Activated naive CD4-positive, alpha-beta T cell treated with anti-CD3 and anti-CD28 coated beads for 36 hours (primary cell): ENCODE data around the gene MFAP4. TPM values are rescaled to one million over a fixed set of nuclear protein-coding genes. Genes with fewer than 3 reads are reported as not detected.

Source experiments
- CTCF ChIA-PET: fragments of 350-600 bp; sonication (Branson Sonifier 250); formaldehyde crosslinking; loops from one replicate; lab custom pipeline; 2021; ENCODE audit warnings: antibody characterized with exemption; lab: Charles Lee
- DNase-seq: peaks from one replicate; pipeline ENCODE4 v3.0.0-alpha.2; 2020
- H3K27ac Mint-ChIP-seq: one replicate; pipeline ENCODE4 v1.8.0; 2021; ENCODE audit warnings: mild to moderate bottlenecking, mixed read lengths
- H3K27me3 Mint-ChIP-seq: one replicate; pipeline ENCODE4 v1.8.0; 2021; ENCODE audit warnings: low read depth, mixed read lengths
- H3K36me3 Mint-ChIP-seq: one replicate; pipeline ENCODE4 v1.8.0; 2021; ENCODE audit warnings: low read depth, mixed read lengths
- H3K4me1 Mint-ChIP-seq: one replicate; pipeline ENCODE4 v1.8.0; 2021; ENCODE audit warnings: low read depth, mixed read lengths
- H3K4me3 Mint-ChIP-seq: one replicate; pipeline ENCODE4 v1.8.0; 2021; ENCODE audit warnings: mild to moderate bottlenecking, moderate library complexity, mixed read lengths
- H3K9me3 Mint-ChIP-seq: one replicate; pipeline ENCODE4 v1.8.0; 2021; ENCODE audit warnings: mixed read lengths
- intact Hi-C: fragments of 100-400 bp; cut with micrococcal nuclease; formaldehyde crosslinking; loops from one replicate; pipeline ENCODE4 v1.15.1; 2023
- total RNA-seq, 2 experiments: library from RNA; stranded (reverse); gene quantifications; one replicate each; pipeline ENCODE4 v1.2.3, GENCODE V29; 2021

MFAP4 gene
- total RNA-seq, 2 experiments from 2014 or later, result not detected

GRCh38 chr17:19390951-19391350 lies 4.0 kb upstream of the MFAP4 start:
- H3K27me3 Mint-ChIP-seq, result no peaks in the 10 kb centered on the region
- H3K36me3 Mint-ChIP-seq, result no peaks in the 10 kb centered on the region
- intact Hi-C loops, result no loop called here
- H3K9me3 Mint-ChIP-seq, result no peaks in the 10 kb centered on the region
- CTCF ChIA-PET, result no interaction called here
- H3K4me3 Mint-ChIP-seq, result no peak overlapping the region
- H3K4me1 Mint-ChIP-seq, result no peaks in the 10 kb centered on the region
- DNase-seq, result no peak
- no peak overlapping the region for H3K27ac Mint-ChIP-seq

GRCh38 chr17:19388791-19389785 lies 2.1 kb upstream of the MFAP4 start:
- Mint-ChIP-seq H3K4me3 (no peak overlapping the region), H3K27ac (no peak overlapping the region), H3K4me1 (no peaks in the 10 kb centered on the region), H3K36me3 (no peaks in the 10 kb centered on the region), H3K9me3 (no peaks in the 10 kb centered on the region), H3K27me3 (no peaks in the 10 kb centered on the region)
- DNase-seq, result no peak
- intact Hi-C loops, result no loop called here
- CTCF ChIA-PET, result interaction anchor here (1.0 to 1.4 kb wide), 3 partner anchors 11 to 59 kb away, joined by 3 to 5 read pairs (median 3); partner anchors contain the start of genes B9D1 and MAPK7

GRCh38 chr17:19387921-19388521 lies 1.0 kb upstream of the MFAP4 start:
- DNase-seq, result no peak
- H3K4me3 Mint-ChIP-seq, result no peak overlapping the region
- H3K27ac Mint-ChIP-seq, result no peak overlapping the region

GRCh38 chr17:19386051-19386929 lies 700 bp downstream of the MFAP4 start:
- Mint-ChIP-seq H3K4me3 (no peak overlapping the region), H3K4me1 (no peaks in the 10 kb centered on the region), H3K27me3 (no peaks in the 10 kb centered on the region), H3K36me3 (peaks cover 2% of the 10 kb centered on the region), H3K9me3 (no peaks in the 10 kb centered on the region), H3K27ac (no peak overlapping the region)
- DNase-seq, result no peak
- CTCF ChIA-PET, result interaction anchor here (0.8 kb wide), 1 partner anchor 21 kb away, joined by 3 read pairs; no protein-coding TSS in a partner anchor
- intact Hi-C loops, result no loop called here

More at GRCh38 chr17:19387921-19388521, 1.0 kb upstream of the MFAP4 start:
- Mint-ChIP-seq H3K27me3 (no peaks in the 10 kb centered on the region), H3K4me1 (no peaks in the 10 kb centered on the region), H3K36me3 (peaks cover 1% of the 10 kb centered on the region), H3K9me3 (no peaks in the 10 kb centered on the region)
- intact Hi-C loops, result no loop called here
- CTCF ChIA-PET, result interaction anchor here (1.0 kb wide), 1 partner anchor 10 kb away, joined by 3 read pairs; the partner anchor contains the start of gene MAPK7

GRCh38 chr17:19385521-19385983 lies 1.4 kb downstream of the MFAP4 start:
- DNase-seq, result no peak
- no peak overlapping the region for H3K4me3 Mint-ChIP-seq
- H3K27me3 Mint-ChIP-seq, result no peaks in the 10 kb centered on the region
- intact Hi-C loops, result no loop called here
- peaks cover 8% of the 10 kb centered on the region for H3K36me3 Mint-ChIP-seq
- CTCF ChIA-PET, result interaction anchor here (0.6 to 0.8 kb wide), 3 partner anchors 12 to 261 kb away, joined by 3 read pairs; no protein-coding TSS in a partner anchor
- H3K9me3 Mint-ChIP-seq, result no peaks in the 10 kb centered on the region
- H3K4me1 Mint-ChIP-seq, result no peaks in the 10 kb centered on the region
- H3K27ac Mint-ChIP-seq, result no peak overlapping the region

- H3K27me3 Mint-ChIP-seq, result no peaks in the 10 kb centered on the region
- CTCF ChIA-PET, result interaction anchor here (0.6 to 0.8 kb wide), 2 partner anchors 13 to 262 kb away, joined by 3 read pairs; no protein-coding TSS in a partner anchor
- DNase-seq, result no peak
- no peaks in the 10 kb centered on the region for H3K9me3 Mint-ChIP-seq
- H3K4me3 Mint-ChIP-seq, result no peak overlapping the region
- intact Hi-C loops, result no loop called here
- H3K27ac Mint-ChIP-seq, result no peak overlapping the region
- H3K4me1 Mint-ChIP-seq, result no peaks in the 10 kb centered on the region
- peaks cover 10% of the 10 kb centered on the region for H3K36me3 Mint-ChIP-seq
These were observed 2.1 kb downstream of the MFAP4 start for GRCh38 chr17:19384723-19385391.

GRCh38 chr17:19383681-19384470 lies 3.1 kb downstream of the MFAP4 start:
- no peaks in the 10 kb centered on the region for H3K9me3 Mint-ChIP-seq
- CTCF ChIA-PET, result no interaction called here
- H3K4me3 Mint-ChIP-seq, result no peak overlapping the region
- H3K27ac Mint-ChIP-seq, result no peak overlapping the region
- intact Hi-C loops, result no loop called here
- no peak for DNase-seq
- H3K36me3 Mint-ChIP-seq, result peaks cover 13% of the 10 kb centered on the region
- H3K27me3 Mint-ChIP-seq, result no peaks in the 10 kb centered on the region
- H3K4me1 Mint-ChIP-seq, result no peaks in the 10 kb centered on the region

- intact Hi-C loops, result no loop called here
- CTCF ChIA-PET, result no interaction called here
- no peaks in the 10 kb centered on the region for H3K9me3 Mint-ChIP-seq
- peaks cover 13% of the 10 kb centered on the region for H3K36me3 Mint-ChIP-seq
- H3K4me1 Mint-ChIP-seq, result no peaks in the 10 kb centered on the region
- H3K27me3 Mint-ChIP-seq, result no peaks in the 10 kb centered on the region
- DNase-seq, result no peak
- no peak overlapping the region for H3K4me3 Mint-ChIP-seq
- no peak overlapping the region for H3K27ac Mint-ChIP-seq
These were observed 4.2 kb downstream of the MFAP4 start for GRCh38 chr17:19382531-19383444.

- CTCF ChIA-PET, result no interaction called here
- no peaks in the 10 kb centered on the region for H3K27me3 Mint-ChIP-seq
- H3K4me3 Mint-ChIP-seq, result no peak overlapping the region
- H3K9me3 Mint-ChIP-seq, result no peaks in the 10 kb centered on the region
- H3K4me1 Mint-ChIP-seq, result peaks cover 3% of the 10 kb centered on the region
- no peak for DNase-seq
- H3K27ac Mint-ChIP-seq, result no peak overlapping the region
- H3K36me3 Mint-ChIP-seq, result peaks cover 13% of the 10 kb centered on the region
- intact Hi-C loops, result no loop called here
These were observed 5.1 kb downstream of the MFAP4 start for GRCh38 chr17:19381741-19382444.

- Mint-ChIP-seq H3K9me3 (no peaks in the 10 kb centered on the region), H3K36me3 (peaks cover 13% of the 10 kb centered on the region), H3K27ac (no peak overlapping the region), H3K27me3 (no peaks in the 10 kb centered on the region), H3K4me3 (no peak overlapping the region), H3K4me1 (peaks cover 5% of the 10 kb centered on the region)
- CTCF ChIA-PET, result interaction anchor here (4.6 kb wide), 1 partner anchor 17 kb away, joined by 46 read pairs; the partner anchor contains the start of gene B9D1
- intact Hi-C loops, result no loop called here
- no peak for DNase-seq
These were observed 5.6 kb downstream of the MFAP4 start for GRCh38 chr17:19381361-19381740.
